Astrocyte (in vitro differentiated cells and primary cell): ENCODE data around the gene VWF. TPM values are rescaled to one million over a fixed set of nuclear protein-coding genes. Genes with fewer than 3 reads are reported as not detected.
A peak's percentile ranks its signal among the peaks of the same experiment; 100 is the strongest.

Experiments
- DNase-seq: peaks from one replicate; pipeline ENCODE4 v3.0.0-alpha.2; 2010; ENCODE audit warnings: low read depth
- FAIRE-seq: peaks from 2 replicates; lab custom pipeline; 2011; peaks lifted over from hg19 to GRCh38; lab: Jason Lieb, UNC
- H2AFZ ChIP-seq: 2 replicates; pipeline ENCODE4 v1.6.0; 2012; ENCODE audit warnings: low read depth, low read length, inconsistent platforms
- H3K27ac ChIP-seq: 2 replicates; pipeline ENCODE4 v1.5.1; 2011; ENCODE audit warnings: low read depth, low read length, inconsistent platforms
- H3K27me3 ChIP-seq: 2 replicates; pipeline ENCODE4 v1.6.0; 2011; ENCODE audit warnings: low read length, inconsistent platforms; ENCODE audit not compliant: insufficient read depth
- H3K36me3 ChIP-seq: 2 replicates; pipeline ENCODE4 v1.5.1; 2011; ENCODE audit warnings: low read length, inconsistent platforms; ENCODE audit not compliant: insufficient read depth
- H3K4me1 ChIP-seq: 2 replicates; pipeline ENCODE4 v1.5.1; 2011; ENCODE audit warnings: low read length, inconsistent platforms; ENCODE audit not compliant: insufficient read depth
- H3K4me2 ChIP-seq: 2 replicates; pipeline ENCODE4 v1.6.0; 2012; ENCODE audit warnings: low read length, inconsistent platforms
- H3K4me3 ChIP-seq: 2 replicates; pipeline ENCODE4 v1.5.1; 2011; ENCODE audit warnings: low read depth, mild to moderate bottlenecking, low read length, inconsistent platforms; ENCODE audit not compliant: insufficient read depth
- H3K79me2 ChIP-seq: 2 replicates; pipeline ENCODE4 v1.6.0; 2012; ENCODE audit warnings: mild to moderate bottlenecking, low read length, inconsistent platforms; ENCODE audit not compliant: insufficient read depth
- H3K9ac ChIP-seq: 2 replicates; pipeline ENCODE4 v1.6.0; 2012; ENCODE audit warnings: mild to moderate bottlenecking, low read length, inconsistent platforms
- H3K9me3 ChIP-seq: 2 replicates; pipeline ENCODE4 v1.5.1; 2012; ENCODE audit warnings: low read depth, mild to moderate bottlenecking, low read length, inconsistent platforms; ENCODE audit not compliant: insufficient read depth
- H4K20me1 ChIP-seq: 2 replicates; pipeline ENCODE4 v1.6.0; 2012; ENCODE audit warnings: low read length, inconsistent platforms; ENCODE audit not compliant: insufficient read depth
- H3K27ac Mint-ChIP-seq: one replicate; pipeline ENCODE4 v1.8.0; 2021; ENCODE audit warnings: mild to moderate bottlenecking, mixed read lengths; ENCODE audit not compliant: unreplicated experiment
- H3K27me3 Mint-ChIP-seq: one replicate; pipeline ENCODE4 v1.8.0; 2021; ENCODE audit warnings: low read depth, mixed read lengths; ENCODE audit not compliant: unreplicated experiment
- H3K36me3 Mint-ChIP-seq: one replicate; pipeline ENCODE4 v1.8.0; 2021; ENCODE audit warnings: low read depth, mixed read lengths; ENCODE audit not compliant: unreplicated experiment
- H3K4me1 Mint-ChIP-seq: one replicate; pipeline ENCODE4 v1.8.0; 2021; ENCODE audit warnings: low read depth, mixed read lengths; ENCODE audit not compliant: unreplicated experiment
- H3K4me3 Mint-ChIP-seq: one replicate; pipeline ENCODE4 v1.8.0; 2021; ENCODE audit warnings: mild to moderate bottlenecking, moderate library complexity, mixed read lengths; ENCODE audit not compliant: unreplicated experiment
- H3K9me3 Mint-ChIP-seq: one replicate; pipeline ENCODE4 v1.8.0; 2021; ENCODE audit warnings: mild to moderate bottlenecking, mixed read lengths; ENCODE audit not compliant: unreplicated experiment
- CTCF ChIP-seq: IDR thresholded peaks from 2 replicates; pipeline ENCODE4 v1.5.1; 2011; ENCODE audit warnings: low read depth, mild to moderate bottlenecking, inconsistent platforms, low read length, moderate library complexity; ENCODE audit not compliant: insufficient read depth
- EZH2 ChIP-seq: IDR thresholded peaks from 2 replicates; pipeline ENCODE4 v1.6.1; 2012; ENCODE audit warnings: mild to moderate bottlenecking, low read length, inconsistent platforms; ENCODE audit not compliant: insufficient read depth
- total RNA-seq: library from RNA; stranded (reverse); gene quantifications from 2 replicates; pipeline ENCODE4 v1.2.1, GENCODE V29; 2021

Gene VWF
- total RNA-seq, 1 donor from 2014 or later: 0.23 TPM

DNA sequence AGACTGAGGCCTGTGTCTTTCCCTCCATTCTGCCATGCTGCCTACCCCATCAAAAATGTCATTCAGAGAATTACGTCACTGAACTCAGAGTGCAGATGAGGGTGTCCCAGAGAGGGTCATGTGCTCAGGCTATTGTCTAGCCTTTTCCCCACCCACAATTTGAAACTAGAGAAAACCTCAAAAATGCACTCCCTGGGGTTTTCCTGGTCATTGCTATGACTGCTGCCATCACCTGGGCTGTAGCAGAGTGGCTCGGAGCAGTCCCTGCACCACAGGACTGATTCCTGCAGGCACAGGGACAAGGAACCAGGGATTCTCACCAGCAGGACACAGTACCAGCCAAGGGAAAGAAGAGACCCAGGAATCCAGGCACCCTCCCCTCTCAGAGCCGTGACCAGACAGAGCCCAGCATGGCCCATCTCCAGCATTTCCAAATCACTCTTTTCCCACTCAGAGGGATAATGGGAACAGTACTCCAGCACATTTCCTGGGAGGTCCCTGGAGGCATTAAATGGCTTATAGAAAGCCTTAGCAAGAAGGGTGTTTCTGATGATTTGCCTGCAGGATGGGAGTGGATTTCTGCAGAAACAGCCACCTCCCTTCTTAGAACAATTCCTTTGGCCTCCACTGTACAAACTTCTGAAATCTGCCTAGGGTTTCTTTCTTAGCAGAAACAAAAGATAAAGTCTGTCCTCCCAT is 45.9 kb downstream of the VWF start:
- no peaks in the 10 kb centered on the region for H3K27me3 ChIP-seq
- Mint-ChIP-seq H3K4me3 (no peak overlapping the region), H3K27me3 (peaks cover 16% of the 10 kb centered on the region), H3K9me3 (peaks cover 3% of the 10 kb centered on the region), H3K36me3 (no peaks in the 10 kb centered on the region), H3K4me1 (peaks cover 27% of the 10 kb centered on the region), H3K27ac (no peak overlapping the region)
- DNase-seq: peak; percentile 62
- no peak overlapping the region for H3K9ac ChIP-seq
- TF ChIP-seq EZH2: no peak
- TF ChIP-seq CTCF: no peak
- no peak overlapping the region for H2AFZ ChIP-seq
- H3K4me1 ChIP-seq: peaks cover 23% of the 10 kb centered on the region
- H3K36me3 ChIP-seq: no peaks in the 10 kb centered on the region
- H3K9me3 ChIP-seq: no peaks in the 10 kb centered on the region
- H4K20me1 ChIP-seq: no peaks in the 10 kb centered on the region
- H3K4me3 ChIP-seq: no peak overlapping the region
- peak; percentile 72 for FAIRE-seq
- H3K4me2 ChIP-seq: peak overlapping the region; percentile 10
- H3K79me2 ChIP-seq: no peaks in the 10 kb centered on the region
- H3K27ac ChIP-seq: no peak overlapping the region

DNA sequence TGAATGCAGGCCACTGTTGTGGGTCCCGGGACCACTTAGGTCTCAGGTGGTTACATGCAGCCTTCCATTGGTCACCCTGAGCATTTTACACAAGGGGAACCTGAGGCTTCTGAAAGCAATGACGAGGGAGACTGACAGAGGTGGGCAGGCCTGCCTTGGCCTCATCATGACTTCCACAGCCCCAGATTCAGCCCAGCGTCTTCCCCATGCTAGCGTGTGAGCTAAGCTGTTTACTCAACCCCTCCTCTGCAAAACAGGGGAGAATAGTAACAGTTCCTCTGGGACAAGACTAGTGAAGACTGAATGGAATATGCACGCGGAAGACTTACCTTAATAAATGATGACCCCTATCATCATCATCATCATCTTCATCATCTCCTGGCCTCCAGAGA is 46.8 kb downstream of the VWF start:
- Histone ChIP-seq H3K4me3 (no peak overlapping the region), H3K27ac (no peak overlapping the region), H3K27me3 (no peaks in the 10 kb centered on the region), H4K20me1 (no peaks in the 10 kb centered on the region), H3K4me2 (no peak overlapping the region), H3K4me1 (peaks cover 19% of the 10 kb centered on the region), H3K79me2 (no peaks in the 10 kb centered on the region), H3K9ac (no peak overlapping the region), H3K36me3 (no peaks in the 10 kb centered on the region), H2AFZ (no peak overlapping the region), H3K9me3 (no peaks in the 10 kb centered on the region)
- peaks cover 3% of the 10 kb centered on the region for H3K9me3 Mint-ChIP-seq
- peaks cover 16% of the 10 kb centered on the region for H3K27me3 Mint-ChIP-seq
- no peaks in the 10 kb centered on the region for H3K36me3 Mint-ChIP-seq
- H3K4me3 Mint-ChIP-seq: no peak overlapping the region
- no peak overlapping the region for H3K27ac Mint-ChIP-seq
- DNase-seq: no peak
- TF ChIP-seq EZH2 (no peak), CTCF (no peak)
- no peak for FAIRE-seq
- H3K4me1 Mint-ChIP-seq: peaks cover 20% of the 10 kb centered on the region
